Lower leg skin (tissue), 4 donors: ENCODE measurements around the gene CCDC14. TPM values are rescaled to one million over a fixed set of nuclear protein-coding genes. Genes with fewer than 3 reads are reported as not detected.

Source experiments
- DNase-seq, 2 donors: peaks; one replicate each; pipeline ENCODE4 v3.0.0-alpha.2; 2019; ENCODE audit warnings: low spot score in 2 of 2
- H3K4me3 ChIP-seq: fragments of 200-600 bp; sonication (generic); 2 replicates; pipeline ENCODE4 v1.5.1; 2017; ENCODE audit warnings: mild to moderate bottlenecking, low read depth; ENCODE audit not compliant: poor library complexity, severe bottlenecking
- CTCF ChIP-seq, 3 donors: fragments of 450-650 bp; IDR thresholded peaks; one replicate each; pipeline ENCODE4 v1.5.1; 2016; ENCODE audit warnings: antibody characterized with exemption in 3 of 3, mild to moderate bottlenecking in 3 of 3, moderate library complexity in 2 of 3
- POLR2A ChIP-seq, 2 donors: fragments of 450-650 bp; IDR thresholded peaks; one replicate each; pipeline ENCODE4 v1.6.1; 2016 to 2017; ENCODE audit warnings: antibody characterized with exemption in 2 of 2, mild to moderate bottlenecking in 1 of 2, moderate library complexity in 1 of 2
- WGBS, 2 donors: methylation state at CpG; one replicate each; pipeline ENCODE4 v1.1.5; 2018; 5-methylcytosine and 5-hydroxymethylcytosine counted together
- intact Hi-C: fragments of 100-400 bp; cut with DNase I; formaldehyde crosslinking; loops from one replicate; pipeline ENCODE4 v1.15.0; 2023; ENCODE audit warnings: low total_unique reads
- total RNA-seq, 4 donors: library from RNA; depleted of rRNA; stranded (reverse); fragments of >200 nt; gene quantifications; one replicate each; pipeline ENCODE4 v1.1.0, GENCODE V29; 2016

CCDC14 gene
- total RNA-seq, 4 donors from 2014 or later, result 9.8 to 20.1 (median 12.9) TPM

DNA sequence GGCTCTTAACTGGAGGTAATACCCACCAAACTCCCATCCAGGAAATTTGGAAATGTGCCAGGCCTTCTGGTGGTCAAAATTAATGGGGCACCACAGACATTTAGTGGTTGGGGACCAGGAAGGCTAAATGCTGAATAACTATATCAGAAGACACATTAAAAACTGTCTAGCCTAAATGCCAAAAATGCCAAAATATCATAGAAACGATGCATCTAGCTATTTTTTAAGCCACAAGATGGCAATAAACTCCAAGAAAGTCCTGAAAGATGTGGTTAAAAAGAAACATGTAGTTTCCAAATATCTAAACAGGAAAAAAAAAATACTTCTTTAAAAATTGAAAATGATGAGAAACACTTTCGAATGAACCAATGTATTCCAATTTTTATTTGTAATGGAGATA lies 19.9 kb downstream of the CCDC14 start:
- no peak for DNase-seq
- intact Hi-C loops, result no loop called here
- H3K4me3 ChIP-seq, result no peak overlapping the region
- TF ChIP-seq CTCF (IDR thresholded peaks at IDR 0.05) (no peak), POLR2A (IDR thresholded peaks at IDR 0.05) (no peak)
- WGBS, 2 donors, result 51 to 53% methylated on average over 2 of the region's 2 CpGs

DNA sequence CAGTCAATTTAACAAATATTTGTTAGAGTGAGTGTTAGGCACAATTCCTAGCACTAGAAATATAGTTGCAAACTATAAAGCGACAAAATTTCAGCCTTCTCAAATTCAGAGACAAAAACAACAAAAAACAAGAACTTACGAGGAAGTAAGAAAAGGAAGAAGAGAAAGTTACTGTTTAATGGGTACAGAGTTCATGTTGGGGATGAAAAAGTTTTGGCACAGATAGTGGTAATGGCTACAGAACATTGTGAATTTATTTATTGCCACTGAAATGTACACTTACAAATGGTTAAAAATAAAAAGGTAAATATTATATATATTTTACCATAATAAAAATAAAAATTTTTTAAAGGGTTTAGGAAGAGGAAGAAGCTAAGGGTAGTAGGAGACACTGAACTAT lies 21.3 kb downstream of the CCDC14 start:
- TF ChIP-seq POLR2A (IDR thresholded peaks at IDR 0.05), result no peak
- TF ChIP-seq CTCF (IDR thresholded peaks at IDR 0.05), result no peak
- intact Hi-C loops, result no loop called here
- no peak for DNase-seq
- 91 to 93% methylated on average over 2 of the region's 2 CpGs for WGBS, 2 donors
- H3K4me3 ChIP-seq, result no peak overlapping the region

DNA sequence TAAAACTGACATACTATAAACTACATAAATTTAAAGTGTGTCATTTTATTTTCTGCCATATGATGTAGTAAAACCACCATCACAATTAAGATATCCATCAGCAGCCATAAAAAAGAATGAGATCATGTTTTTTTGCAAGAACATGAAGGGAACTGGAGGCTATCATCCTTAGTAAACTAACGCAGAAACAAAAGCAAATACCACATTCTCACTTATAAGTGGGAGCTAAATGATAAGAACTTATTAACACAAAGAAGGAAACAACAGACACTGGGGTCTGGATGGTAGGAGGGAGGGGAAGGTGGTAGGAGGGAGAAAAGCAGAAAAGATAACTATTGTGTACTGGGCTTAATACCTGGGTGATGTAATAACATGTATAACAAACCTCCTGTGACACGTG lies 24.6 kb downstream of the CCDC14 start:
- no peak overlapping the region for H3K4me3 ChIP-seq
- TF ChIP-seq POLR2A (IDR thresholded peaks at IDR 0.05) (no peak), CTCF (IDR thresholded peaks at IDR 0.05) (no peak)
- intact Hi-C loops, result no loop called here
- no peak for DNase-seq
- 62 to 89% methylated on average over 2 of the region's 2 CpGs for WGBS, 2 donors

- DNase-seq, result no peak
- no peak overlapping the region for H3K4me3 ChIP-seq
- no peak for TF ChIP-seq POLR2A (IDR thresholded peaks at IDR 0.05)
- no peak for TF ChIP-seq CTCF (IDR thresholded peaks at IDR 0.05)
- intact Hi-C loops, result no loop called here
These were observed 25.2 kb downstream of the CCDC14 start for GRCh38 chr3:123935830-123936229.

DNA sequence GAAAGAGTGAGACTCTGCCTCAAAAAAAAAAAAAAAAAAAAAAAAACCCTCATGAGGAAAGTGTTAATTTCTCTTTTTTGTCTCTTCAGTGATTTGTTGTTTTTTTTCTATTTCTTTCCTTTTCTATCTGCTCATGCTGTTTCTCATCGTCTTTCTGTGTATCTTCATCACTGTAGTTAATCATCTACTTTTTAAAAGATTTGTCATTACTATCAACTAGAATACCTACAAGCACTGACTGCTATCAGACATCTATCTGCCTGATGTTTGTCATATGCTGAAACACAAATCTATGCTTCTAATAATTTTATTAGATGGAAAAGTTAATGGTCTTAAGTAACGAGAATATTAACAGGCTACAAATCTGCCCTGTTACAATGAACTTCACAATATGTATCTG lies 26.8 kb downstream of the CCDC14 start:
- H3K4me3 ChIP-seq, result no peak overlapping the region
- DNase-seq, result no peak
- WGBS, 2 donors, result 82 to 93% methylated on average over 2 of the region's 2 CpGs
- no peak for TF ChIP-seq POLR2A (IDR thresholded peaks at IDR 0.05)
- no peak for TF ChIP-seq CTCF (IDR thresholded peaks at IDR 0.05)
- intact Hi-C loops, result no loop called here

DNA sequence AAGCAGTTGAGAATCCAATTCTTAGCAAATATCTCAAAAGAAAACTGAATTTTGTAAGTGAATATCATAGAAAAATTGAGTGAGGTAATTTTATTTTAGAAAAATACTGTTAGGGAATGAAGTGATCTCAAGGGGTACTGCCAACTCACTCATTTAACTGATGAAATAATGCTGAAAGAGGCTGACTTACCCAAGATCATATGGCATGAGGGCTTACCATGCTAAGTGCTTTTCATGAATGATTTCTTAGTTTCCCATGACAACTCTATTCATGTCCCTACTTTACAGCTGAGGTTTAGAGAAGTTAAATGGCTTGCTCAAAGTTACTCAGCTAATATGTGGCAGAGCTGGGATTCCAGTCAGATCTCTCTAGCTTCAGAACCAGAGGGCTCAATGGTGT lies 30.6 kb downstream of the CCDC14 start:
- H3K4me3 ChIP-seq, result no peak overlapping the region
- TF ChIP-seq CTCF (IDR thresholded peaks at IDR 0.05) (no peak), POLR2A (IDR thresholded peaks at IDR 0.05) (no peak)
- DNase-seq, result no peak
- intact Hi-C loops, result no loop called here
